H9 (cell line): ENCODE measurements around the gene PASK. TPM values are rescaled to one million over a fixed set of nuclear protein-coding genes. Genes with fewer than 3 reads are reported as not detected.

Experiments used
- DNase-seq: peaks from one replicate; pipeline ENCODE4 v3.0.0-alpha.2; 2017
- H2AFZ ChIP-seq: one replicate; pipeline ENCODE4 v1.6.1; 2013; ENCODE audit warnings: mild to moderate bottlenecking, low read length, control low read depth, moderate library complexity
- H2AK5ac ChIP-seq: 2 replicates; pipeline ENCODE4 v1.6.1; 2013; ENCODE audit warnings: low read length, control low read depth, mixed read lengths; ENCODE audit not compliant: insufficient read length
- H2BK120ac ChIP-seq: one replicate; pipeline ENCODE4 v1.6.1; 2013; ENCODE audit warnings: low read depth, mild to moderate bottlenecking, low read length, control low read depth, inconsistent platforms; ENCODE audit not compliant: poor library complexity, severe bottlenecking
- H2BK12ac ChIP-seq: 2 replicates; pipeline ENCODE4 v1.6.1; 2013; ENCODE audit warnings: low read length, control low read depth, mixed read lengths, low read depth; ENCODE audit not compliant: insufficient read length
- H2BK15ac ChIP-seq: 2 replicates; pipeline ENCODE4 v1.6.1; 2013; ENCODE audit warnings: low read depth, low read length, control low read depth
- H2BK20ac ChIP-seq: one replicate; pipeline ENCODE4 v1.6.1; 2013; ENCODE audit warnings: low read depth, mild to moderate bottlenecking, low read length, control low read depth, inconsistent platforms; ENCODE audit not compliant: poor library complexity, severe bottlenecking
- H2BK5ac ChIP-seq: 2 replicates; pipeline ENCODE4 v1.6.1; 2013; ENCODE audit warnings: low read length, control low read depth, mixed read lengths; ENCODE audit not compliant: insufficient read length
- H3K14ac ChIP-seq: 2 replicates; pipeline ENCODE4 v1.6.1; 2013; ENCODE audit warnings: low read length, control low read depth; ENCODE audit not compliant: insufficient read depth
- H3K18ac ChIP-seq: 2 replicates; pipeline ENCODE4 v1.6.1; 2013; ENCODE audit warnings: low read depth, mild to moderate bottlenecking, mixed read lengths, low read length, control low read depth; ENCODE audit not compliant: insufficient read length
- H3K23ac ChIP-seq: 2 replicates; pipeline ENCODE4 v1.6.1; 2013; ENCODE audit warnings: low read length, control low read depth, mixed read lengths, low read depth; ENCODE audit not compliant: insufficient read length
- H3K23me2 ChIP-seq: 2 replicates; pipeline ENCODE4 v1.6.1; 2013; ENCODE audit warnings: low read depth, mild to moderate bottlenecking, mixed read lengths, low read length, control low read depth; ENCODE audit not compliant: insufficient read length, poor library complexity, severe bottlenecking
- H3K27ac ChIP-seq: 2 replicates; pipeline ENCODE4 v1.5.1; 2013; ENCODE audit warnings: low read length, control low read depth, mixed read lengths, low read depth; ENCODE audit not compliant: insufficient read length
- H3K27me3 ChIP-seq: 2 replicates; pipeline ENCODE4 v1.6.1; 2013; ENCODE audit warnings: low read length, control low read depth, inconsistent platforms; ENCODE audit not compliant: insufficient read depth
- H3K4ac ChIP-seq: 2 replicates; pipeline ENCODE4 v1.6.1; 2013; ENCODE audit warnings: low read depth, mild to moderate bottlenecking, control low read depth, inconsistent platforms, low read length, moderate library complexity
- H3K4me1 ChIP-seq: 2 replicates; pipeline ENCODE4 v1.6.1; 2013; ENCODE audit warnings: low read length, control low read depth, inconsistent platforms; ENCODE audit not compliant: insufficient read depth
- H3K4me2 ChIP-seq: 2 replicates; pipeline ENCODE4 v1.6.1; 2013; ENCODE audit warnings: low read length, control low read depth, mixed read lengths; ENCODE audit not compliant: insufficient read length, insufficient read depth
- H3K56ac ChIP-seq: 2 replicates; pipeline ENCODE4 v1.6.1; 2013; ENCODE audit warnings: low read depth, mild to moderate bottlenecking, mixed read lengths, low read length, control low read depth; ENCODE audit not compliant: insufficient read length
- H3K79me1 ChIP-seq: 2 replicates; pipeline ENCODE4 v1.6.1; 2013; ENCODE audit warnings: low read depth, mild to moderate bottlenecking, moderate library complexity, low read length, control low read depth, inconsistent platforms; ENCODE audit not compliant: insufficient read depth, poor library complexity, severe bottlenecking
- H3K79me2 ChIP-seq: 2 replicates; pipeline ENCODE4 v1.6.1; 2013; ENCODE audit warnings: low read length, control low read depth, inconsistent platforms; ENCODE audit not compliant: insufficient read depth
- H3K9ac ChIP-seq: 2 replicates; pipeline ENCODE4 v1.6.1; 2013; ENCODE audit warnings: low read length, control low read depth, mixed read lengths; ENCODE audit not compliant: insufficient read length; ENCODE audit errors: extremely low read depth
- H3K9me3 ChIP-seq: one replicate; pipeline ENCODE4 v1.6.1; 2013; ENCODE audit warnings: low read depth, low read length, inconsistent platforms; ENCODE audit not compliant: control insufficient read depth
- H3T11ph ChIP-seq: one replicate; pipeline ENCODE4 v1.6.1; 2013; ENCODE audit warnings: mild to moderate bottlenecking, low read length, control low read depth, inconsistent platforms
- H4K20me1 ChIP-seq: one replicate; pipeline ENCODE4 v1.6.1; 2013; ENCODE audit not compliant: control insufficient read depth, insufficient read length, insufficient read depth
- H4K5ac ChIP-seq: 2 replicates; pipeline ENCODE4 v1.6.1; 2013; ENCODE audit warnings: low read depth, mild to moderate bottlenecking, mixed read lengths, low read length, control low read depth; ENCODE audit not compliant: insufficient read length
- H4K8ac ChIP-seq: replicated peaks from 2 replicates; pipeline ENCODE4 v1.6.1; 2013; ENCODE audit warnings: low read length, control low read depth, mixed read lengths, low read depth; ENCODE audit not compliant: insufficient read length
- H4K91ac ChIP-seq: 2 replicates; pipeline ENCODE4 v1.6.1; 2013; ENCODE audit warnings: low read depth, mild to moderate bottlenecking, moderate library complexity, mixed read lengths, low read length, control low read depth; ENCODE audit not compliant: insufficient read length
- H3K27ac Mint-ChIP-seq, 3 experiments: 2 replicates in 2 of 3; 3 replicates in 1 of 3; pipeline ENCODE4 v1.8.0; 2020 to 2021; ENCODE audit warnings: mixed read lengths in 3 of 3, mild to moderate bottlenecking in 1 of 3, moderate library complexity in 1 of 3
- H3K27me3 Mint-ChIP-seq: 2 replicates; pipeline ENCODE4 v1.8.0; 2021; ENCODE audit warnings: low read depth, mild to moderate bottlenecking, moderate library complexity, mixed read lengths
- H3K36me3 Mint-ChIP-seq, 3 experiments: 2 replicates in 2 of 3; 3 replicates in 1 of 3; pipeline ENCODE4 v1.8.0; 2020 to 2021; ENCODE audit warnings: low read depth in 3 of 3, mixed read lengths in 3 of 3; ENCODE audit not compliant: insufficient read depth in 1 of 3
- H3K4me1 Mint-ChIP-seq, 2 experiments: 2 replicates each; pipeline ENCODE4 v1.8.0; 2020; ENCODE audit warnings: mixed read lengths in 2 of 2
- H3K4me3 Mint-ChIP-seq, 2 experiments: 2 replicates in 1 of 2; 3 replicates in 1 of 2; pipeline ENCODE4 v1.8.0; 2020 to 2021; ENCODE audit warnings: mild to moderate bottlenecking in 2 of 2, mixed read lengths in 2 of 2, moderate library complexity in 1 of 2
- H3K9me3 Mint-ChIP-seq, 2 experiments: 2 replicates in 1 of 2; 3 replicates in 1 of 2; pipeline ENCODE4 v1.8.0; 2020; ENCODE audit warnings: mild to moderate bottlenecking in 2 of 2, mixed read lengths in 2 of 2, moderate library complexity in 1 of 2
- CTCF ChIP-seq: fragments of 200-600 bp; sonication (generic); conservative IDR thresholded peaks from 3 replicates; pipeline ENCODE4 v1.8.0; 2021; ENCODE audit warnings: antibody characterized with exemption, mild to moderate bottlenecking
- WGBS: extraction: QIAGEN DNeasy Blood & Tissue Kit; methylation state at CpG from one replicate; pipeline ENCODE4 v1.1.7; 2013; ENCODE audit warnings: missing lambda C conversion rate, low lambda C conversion rate, mixed read lengths; ENCODE audit not compliant: insufficient read length; ENCODE audit errors: extremely low coverage; 5-methylcytosine and 5-hydroxymethylcytosine counted together
- total RNA-seq: library from RNA; stranded (reverse); gene quantifications from 2 replicates; pipeline ENCODE4 v1.2.1, GENCODE V29; 2021

The PASK gene
- total RNA-seq, 1 experiment from 2014 or later, result 68.0 TPM

GRCh38 chr2:241121008-241121407 is 28.3 kb downstream of the PASK start:
- H3K4me1 ChIP-seq, result no peaks in the 10 kb centered on the region
- H4K91ac ChIP-seq, result no peak overlapping the region
- no peaks in the 10 kb centered on the region for H3K9me3 ChIP-seq
- Mint-ChIP-seq H3K27ac (no peak overlapping the region), H3K36me3 (peaks cover 13 to 51% (median 50%) of the 10 kb centered on the region in 3 experiments; a peak in 6 of 7 replicates), H3K4me1 (no peaks in the 10 kb centered on the region), H3K4me3 (no peak overlapping the region), H3K9me3 (no peaks in the 10 kb centered on the region), H3K27me3 (no peaks in the 10 kb centered on the region)
- H2AFZ ChIP-seq, result no peak overlapping the region
- no peak overlapping the region for H2BK120ac ChIP-seq
- H3K14ac ChIP-seq, result no peak overlapping the region
- H2BK12ac ChIP-seq, result no peak overlapping the region
- no peaks in the 10 kb centered on the region for H3K79me1 ChIP-seq
- H3K23ac ChIP-seq, result no peak overlapping the region
- no peaks in the 10 kb centered on the region for H3K79me2 ChIP-seq
- H3K4ac ChIP-seq, result no peak overlapping the region
- no peak overlapping the region for H3T11ph ChIP-seq
- WGBS, result no CpG with 5 or more reads among the region's 5 CpGs
- H3K27me3 ChIP-seq, result no peaks in the 10 kb centered on the region
- no peak overlapping the region for H3K4me2 ChIP-seq
- no peak overlapping the region for H2AK5ac ChIP-seq
- no peaks in the 10 kb centered on the region for H4K20me1 ChIP-seq
- TF ChIP-seq CTCF, result no peak
- no peak overlapping the region for H2BK15ac ChIP-seq
- H3K56ac ChIP-seq, result no peak overlapping the region
- H4K5ac ChIP-seq, result no peak overlapping the region
- H3K18ac ChIP-seq, result no peak overlapping the region
- H3K9ac ChIP-seq, result no peak overlapping the region
- H2BK20ac ChIP-seq, result no peak overlapping the region
- H3K27ac ChIP-seq, result no peak overlapping the region
- no peak for DNase-seq
- no peak overlapping the region for H4K8ac ChIP-seq
- H3K23me2 ChIP-seq, result no peaks in the 10 kb centered on the region
- H2BK5ac ChIP-seq, result no peak overlapping the region
